Spinal cord (tissue), 10 donors: ENCODE results near the gene KRT37. TPM values are rescaled to one million over a fixed set of nuclear protein-coding genes. Genes with fewer than 3 reads are reported as not detected.
A peak's percentile ranks its signal among the peaks of the same experiment; 100 is the strongest.
"Not testable (repeated sequence)": the region's sequence is repeated elsewhere in the genome, so short reads cannot be mapped to it uniquely, and the experiment has no call there.

Experiments used
- DNase-seq, 6 donors: peaks; one replicate each; pipeline versions ENCODE4 v3.0.0 to v3.0.0-alpha.2; 2013 to 2015; ENCODE audit warnings: low spot score in 6 of 6, low read depth in 4 of 6
- H3K27ac ChIP-seq: one replicate; pipeline ENCODE4 v1.5.1; 2013; ENCODE audit warnings: low read depth, low read length, control low read depth
- H3K27me3 ChIP-seq: one replicate; pipeline ENCODE4 v1.6.1; 2013; ENCODE audit warnings: low read length; ENCODE audit not compliant: control insufficient read depth, insufficient read depth
- H3K36me3 ChIP-seq: one replicate; pipeline ENCODE4 v1.6.1; 2013; ENCODE audit warnings: low read length; ENCODE audit not compliant: control insufficient read depth, insufficient read depth
- H3K4me1 ChIP-seq: one replicate; pipeline ENCODE4 v1.6.1; 2013; ENCODE audit warnings: low read length; ENCODE audit not compliant: control insufficient read depth, insufficient read depth
- H3K4me3 ChIP-seq: one replicate; pipeline ENCODE4 v1.5.1; 2013; ENCODE audit warnings: low read depth, low read length, control low read depth
- H3K9me3 ChIP-seq: one replicate; pipeline ENCODE4 v1.6.1; 2013; ENCODE audit warnings: low read length; ENCODE audit not compliant: control insufficient read depth, insufficient read depth
- WGBS: methylation state at CpG from one replicate; pipeline ENCODE4 v1.1.5; 2013; ENCODE audit warnings: missing lambda C conversion rate; ENCODE audit not compliant: insufficient coverage; 5-methylcytosine and 5-hydroxymethylcytosine counted together
- polyA plus RNA-seq, 2 donors: library from polyadenylated mRNA; unstranded; fragments of 120-200 nt; gene quantifications; one replicate each; pipeline ENCODE4 v1.2.1, GENCODE V29; 2013; ENCODE audit not compliant: insufficient read length in 2 of 2
- total RNA-seq, 2 donors: library from RNA; depleted of rRNA in 1 of 2; stranded (reverse); fragments of 120-200 nt in 1 of 2; fragments of >200 nt in 1 of 2; gene quantifications; one replicate each; pipeline versions ENCODE4 v1.2.3 to v1.2.4, GENCODE V29; 2013 to 2014
- donor health status: healthy.

The KRT37 gene
- total and polyA plus RNA-seq, 4 donors: not detected

GRCh38 chr17:41440531-41441033 lies 16.2 kb upstream of the KRT37 start, which contains the start of gene KRT38:
Gene KRT38 (minus strand): TSS chr17:41440983. CDS start chr17:41440921, 62 bp downstream.
- Histone ChIP-seq H3K27me3 (no peaks in the 10 kb centered on the region), H3K9me3 (no peaks in the 10 kb centered on the region), H3K4me1 (no peaks in the 10 kb centered on the region), H3K4me3 (no peak within 1 kb of the TSS), H3K36me3 (no peaks in the 10 kb centered on the region), H3K27ac (no peak within 1 kb of the TSS)
- 92% methylated on average over 9 of the region's 10 CpGs for WGBS
- DNase-seq: no peak

GRCh38 chr17:41439375-41439774 lies 15.0 kb upstream of the KRT37 start:
- DNase-seq: no peak
- WGBS: 91% methylated on average over 4 of the region's 5 CpGs
- no peaks in the 10 kb centered on the region for H3K9me3 ChIP-seq

GRCh38 chr17:41437769-41438168 lies 13.4 kb upstream of the KRT37 start:
- no peak for DNase-seq
- Histone ChIP-seq H3K9me3 (no peaks in the 10 kb centered on the region), H3K4me3 (no peak overlapping the region), H3K27ac (no peak overlapping the region), H3K36me3 (no peaks in the 10 kb centered on the region), H3K27me3 (no peaks in the 10 kb centered on the region), H3K4me1 (no peaks in the 10 kb centered on the region)
- WGBS: 90% methylated on average over 9 of the region's 9 CpGs

More at GRCh38 chr17:41439375-41439774, 15.0 kb upstream of the KRT37 start:
- Histone ChIP-seq H3K36me3 (no peaks in the 10 kb centered on the region), H3K4me1 (no peaks in the 10 kb centered on the region), H3K27ac (no peak overlapping the region), H3K4me3 (no peak overlapping the region), H3K27me3 (no peaks in the 10 kb centered on the region)

- Histone ChIP-seq H3K9me3 (no peaks in the 10 kb centered on the region), H3K4me1 (no peaks in the 10 kb centered on the region), H3K27me3 (no peaks in the 10 kb centered on the region), H3K36me3 (no peaks in the 10 kb centered on the region), H3K27ac (no peak overlapping the region), H3K4me3 (no peak overlapping the region)
- 83% methylated on average over 7 of the region's 7 CpGs for WGBS
- DNase-seq: no peak
Measured at GRCh38 chr17:41437254-41437653, 12.9 kb upstream of the KRT37 start.

GRCh38 chr17:41434415-41434814 lies 10.0 kb upstream of the KRT37 start:
- no peaks in the 10 kb centered on the region for H3K27me3 ChIP-seq
- no peaks in the 10 kb centered on the region for H3K4me1 ChIP-seq
- no peak overlapping the region for H3K4me3 ChIP-seq
- no peaks in the 10 kb centered on the region for H3K36me3 ChIP-seq
- no peak overlapping the region for H3K27ac ChIP-seq
- peak in 1 of 6 donors; percentile 17 for DNase-seq
- WGBS: 80% methylated on average over 1 of the region's 5 CpGs
- H3K9me3 ChIP-seq: no peaks in the 10 kb centered on the region

GRCh38 chr17:41434005-41434404 lies 9.6 kb upstream of the KRT37 start:
- Histone ChIP-seq H3K4me3 (no peak overlapping the region), H3K27me3 (no peaks in the 10 kb centered on the region), H3K4me1 (no peaks in the 10 kb centered on the region), H3K27ac (no peak overlapping the region), H3K9me3 (no peaks in the 10 kb centered on the region), H3K36me3 (no peaks in the 10 kb centered on the region)
- WGBS: 20% methylated on average over 3 of the region's 4 CpGs
- peak in 2 of 6 donors; percentile 5 to 30 for DNase-seq

GRCh38 chr17:41433586-41433985 lies 9.2 kb upstream of the KRT37 start:
- H3K4me3 ChIP-seq: no peak overlapping the region
- H3K4me1 ChIP-seq: no peaks in the 10 kb centered on the region
- no peaks in the 10 kb centered on the region for H3K27me3 ChIP-seq
- peak in 1 of 6 donors; percentile 62 for DNase-seq
- no peak overlapping the region for H3K27ac ChIP-seq
- 80% methylated on average over 1 of the region's 4 CpGs for WGBS
- H3K9me3 ChIP-seq: no peaks in the 10 kb centered on the region
- no peaks in the 10 kb centered on the region for H3K36me3 ChIP-seq

- not testable (repeated sequence) for H3K4me3 ChIP-seq, H3K9me3 ChIP-seq, DNase-seq, H3K36me3 ChIP-seq, H3K27ac ChIP-seq, H3K4me1 ChIP-seq, H3K27me3 ChIP-seq
- 80% methylated on average over 3 of the region's 9 CpGs for WGBS
Measured at GRCh38 chr17:41430376-41430775, 6.0 kb upstream of the KRT37 start.

- Histone ChIP-seq H3K4me1 (no peaks in the 10 kb centered on the region), H3K27ac (no peak overlapping the region), H3K4me3 (no peak overlapping the region), H3K36me3 (no peaks in the 10 kb centered on the region), H3K9me3 (no peaks in the 10 kb centered on the region), H3K27me3 (no peaks in the 10 kb centered on the region)
- no peak for DNase-seq
- WGBS: 86% methylated on average over 6 of the region's 7 CpGs
Measured at GRCh38 chr17:41429667-41430066, 5.3 kb upstream of the KRT37 start.

GRCh38 chr17:41428591-41429291 lies 4.4 kb upstream of the KRT37 start:
- Histone ChIP-seq H3K9me3 (no peaks in the 10 kb centered on the region), H3K36me3 (no peaks in the 10 kb centered on the region), H3K27ac (peak overlapping the region; percentile 57), H3K4me3 (no peak overlapping the region), H3K27me3 (no peaks in the 10 kb centered on the region), H3K4me1 (no peaks in the 10 kb centered on the region)
- peak in 1 of 6 donors; percentile 12 for DNase-seq
- WGBS: 36% methylated on average over 4 of the region's 4 CpGs
